AG04450 (cell line): Measurements from ENCODE around the gene PLCD1. TPM values are rescaled to one million over a fixed set of nuclear protein-coding genes. Genes with fewer than 3 reads are reported as not detected.

Experiments used
- CTCF ChIA-PET: fragments of 300-600, 350-600 bp; formaldehyde crosslinking; extraction: SDS; loops from one replicate; lab custom pipeline; 2022; ENCODE audit warnings: antibody characterized with exemption, inconsistent platforms; lab: Charles Lee
- POLR2A ChIA-PET: fragments of 350-600 bp; formaldehyde crosslinking; extraction: SDS; loops from one replicate; lab custom pipeline; 2021; ENCODE audit warnings: antibody characterized with exemption, inconsistent platforms; lab: Yijun Ruan, JAX
- DNase-seq: peaks from one replicate; pipeline ENCODE4 v3.0.0-alpha.2; 2011; ENCODE audit warnings: low read depth, low spot score
- H3K27ac ChIP-seq: one replicate; pipeline ENCODE4 v1.5.1; 2012; ENCODE audit warnings: low read depth, low read length, control low read depth
- H3K27me3 ChIP-seq: one replicate; pipeline ENCODE4 v1.6.0; 2012; ENCODE audit warnings: low read length; ENCODE audit not compliant: control insufficient read depth, insufficient read depth
- H3K4me3 ChIP-seq: 2 replicates; pipeline ENCODE4 v1.5.1; 2011; ENCODE audit warnings: mild to moderate bottlenecking, low read depth, low read length, control low read depth
- H3K9me3 ChIP-seq: 2 replicates; pipeline ENCODE4 v1.5.1; 2012; ENCODE audit warnings: low read length; ENCODE audit not compliant: control insufficient read depth, insufficient read depth
- CTCF ChIP-seq: IDR thresholded peaks from 2 replicates; pipeline ENCODE4 v1.5.1; 2011; ENCODE audit warnings: low read depth, low read length, control low read depth, inconsistent platforms
- polyA plus RNA-seq: library from polyadenylated mRNA; depleted of rRNA; stranded (reverse); fragments of >200 nt; gene quantifications from 2 replicates; pipeline ENCODE4 v1.2.3, GENCODE V29; 2011

The PLCD1 gene
- polyA plus RNA-seq, 1 experiment = 14.4 TPM

- no peak overlapping the region for H3K4me3 ChIP-seq
- no peak overlapping the region for H3K27ac ChIP-seq
- no peak for TF ChIP-seq CTCF
- H3K9me3 ChIP-seq = no peaks in the 10 kb centered on the region
- ChIA-PET CTCF (no interaction called here), POLR2A (interaction anchor here (0.7 kb wide), 1 partner anchor 1184 kb away, joined by 4 read pairs; no protein-coding TSS in a partner anchor)
- no peak for DNase-seq
- H3K27me3 ChIP-seq = peaks cover 13% of the 10 kb centered on the region
These were observed 14.0 kb upstream of the PLCD1 start for GRCh38 chr3:38043486-38043885.

- Histone ChIP-seq H3K9me3 (no peaks in the 10 kb centered on the region), H3K27ac (no peak overlapping the region), H3K4me3 (no peak overlapping the region), H3K27me3 (peaks cover 6% of the 10 kb centered on the region)
- TF ChIP-seq CTCF = no peak
- DNase-seq = no peak
- ChIA-PET CTCF (no interaction called here), POLR2A (no interaction called here)
These were observed 11.0 kb upstream of the PLCD1 start for GRCh38 chr3:38040401-38040800.

- POLR2A ChIA-PET = no interaction called here
- no peak overlapping the region; the same call in 1 of the 2 replicates for H3K4me3 ChIP-seq
- CTCF ChIA-PET = no interaction called here
- no peaks in the 10 kb centered on the region for H3K9me3 ChIP-seq
- no peak overlapping the region for H3K27ac ChIP-seq
- no peak for DNase-seq
- H3K27me3 ChIP-seq = peaks cover 2% of the 10 kb centered on the region
- TF ChIP-seq CTCF = peak; percentile 31
These were observed 10.4 kb upstream of the PLCD1 start for GRCh38 chr3:38039899-38040261.

- Histone ChIP-seq H3K27ac (no peak within 1 kb of the TSS), H3K9me3 (no peaks in the 10 kb centered on the region), H3K4me3 (peak within 1 kb of the TSS; percentile 60), H3K27me3 (no peaks in the 10 kb centered on the region)
- CTCF ChIA-PET = interaction anchor here (0.5 to 0.9 kb wide), 2 partner anchors 78 to 183 kb away, joined by 3 to 4 read pairs; no protein-coding TSS in a partner anchor
- TF ChIP-seq CTCF = no peak
- no peak for DNase-seq
- POLR2A ChIA-PET = interaction anchor here (1.0 kb wide), 1 partner anchor 457 kb away, joined by 5 read pairs; the partner anchor contains the start of gene EXOG
These were observed 9.9 kb upstream of the PLCD1 start, which contains the start of gene DLEC1 for GRCh38 chr3:38039101-38039898. Gene DLEC1 (plus strand): TSS chr3:38039208. CDS start chr3:38039226, 18 bp downstream.

GRCh38 chr3:38038447-38038911 lies 9.0 kb upstream of the PLCD1 start:
- no peaks in the 10 kb centered on the region for H3K27me3 ChIP-seq
- CTCF ChIA-PET = interaction anchor here (0.9 kb wide), 1 partner anchor 183 kb away, joined by 3 read pairs; no protein-coding TSS in a partner anchor
- TF ChIP-seq CTCF = no peak
- no peak overlapping the region for H3K4me3 ChIP-seq
- no peak for DNase-seq
- H3K9me3 ChIP-seq = no peaks in the 10 kb centered on the region
- POLR2A ChIA-PET = interaction anchor here (1.0 kb wide), 1 partner anchor 458 kb away, joined by 5 read pairs; the partner anchor contains the start of gene EXOG
- H3K27ac ChIP-seq = no peak overlapping the region
